ENCODE results near the gene FBN2. TPM values are rescaled to one million over a fixed set of nuclear protein-coding genes. Genes with fewer than 3 reads are reported as not detected.

Gene FBN2
- total and polyA plus RNA-seq, 2 experiments from 2014 or later, result 41.0 to 143 TPM

- Histone ChIP-seq H3K27me3 (peaks cover 14% of the 10 kb centered on the region), H4K20me1 (ENCODE audit: insufficient read depth, poor library complexity, severe bottlenecking) (peaks cover 9% of the 10 kb centered on the region), H3K9me3 (ENCODE audit: low read depth) (no peaks in the 10 kb centered on the region), H3K79me2 (peaks cover 44% of the 10 kb centered on the region), H3K9me2 (replicated peaks; ENCODE audit: insufficient read depth) (no peaks in the 10 kb centered on the region), H3K4me1 (ENCODE audit: insufficient read depth) (peaks cover 4% of the 10 kb centered on the region), H3K4me2 (peak overlapping the region; percentile 95), H3K27ac (no peak overlapping the region), H2AFZ (no peak overlapping the region), H3K36me3 (replicated peaks; ENCODE audit: insufficient read depth, low read depth) (no peaks in the 10 kb centered on the region), H3K4me3 (no peak overlapping the region)
- DNase-seq (ENCODE audit: low spot score), result peak; percentile 75
- TF ChIP-seq EZH2phosphoT487 (IDR thresholded peaks at IDR 0.05; ENCODE audit: low read depth, severe bottlenecking, unreplicated experiment), result no peak
- TF ChIP-seq EZH2 (IDR thresholded peaks at IDR 0.05; ENCODE audit: borderline replicate concordance), result no peak
- no peak for TF ChIP-seq CTCF (IDR thresholded peaks at IDR 0.05; ENCODE audit: poor library complexity)
- 46% methylated on average over 6 of the region's 6 CpGs for WGBS (ENCODE audit: low lambda C conversion rate, missing lambda C conversion rate)
Measured at GRCh38 chr5:128534726-128535125, 3.3 kb downstream of the FBN2 start.

GRCh38 chr5:128532776-128533175, 5.3 kb downstream of the FBN2 start:
- no peak for DNase-seq (ENCODE audit: low spot score)
- H3K9me3 ChIP-seq (ENCODE audit: low read depth), result no peaks in the 10 kb centered on the region
- no peaks in the 10 kb centered on the region for H3K36me3 ChIP-seq (replicated peaks; ENCODE audit: insufficient read depth, low read depth)
- TF ChIP-seq EZH2 (IDR thresholded peaks at IDR 0.05; ENCODE audit: borderline replicate concordance) (no peak), EZH2phosphoT487 (IDR thresholded peaks at IDR 0.05; ENCODE audit: low read depth, severe bottlenecking, unreplicated experiment) (no peak), CTCF (IDR thresholded peaks at IDR 0.05; ENCODE audit: poor library complexity) (no peak)
- H3K79me2 ChIP-seq, result peaks cover 44% of the 10 kb centered on the region
- H3K4me1 ChIP-seq (ENCODE audit: insufficient read depth), result peaks cover 4% of the 10 kb centered on the region
- H3K27me3 ChIP-seq, result peaks cover 11% of the 10 kb centered on the region
- H3K4me3 ChIP-seq, result no peak overlapping the region
- 96% methylated on average over 3 of the region's 3 CpGs for WGBS (ENCODE audit: low lambda C conversion rate, missing lambda C conversion rate)
- no peak overlapping the region for H3K27ac ChIP-seq
- no peak overlapping the region for H3K4me2 ChIP-seq
- peaks cover 9% of the 10 kb centered on the region for H4K20me1 ChIP-seq (ENCODE audit: insufficient read depth, poor library complexity, severe bottlenecking)
- H3K9me2 ChIP-seq (replicated peaks; ENCODE audit: insufficient read depth), result no peaks in the 10 kb centered on the region
- H2AFZ ChIP-seq, result no peak overlapping the region

- TF ChIP-seq EZH2phosphoT487 (IDR thresholded peaks at IDR 0.05; ENCODE audit: low read depth, severe bottlenecking, unreplicated experiment), result no peak
- no peak for TF ChIP-seq EZH2 (IDR thresholded peaks at IDR 0.05; ENCODE audit: borderline replicate concordance)
- TF ChIP-seq CTCF (IDR thresholded peaks at IDR 0.05; ENCODE audit: poor library complexity), result no peak
- DNase-seq (ENCODE audit: low spot score), result no peak
- no peaks in the 10 kb centered on the region for H3K9me3 ChIP-seq (ENCODE audit: low read depth)
- WGBS (ENCODE audit: low lambda C conversion rate, missing lambda C conversion rate), result 77% methylated on average over 3 of the region's 3 CpGs
- no peak overlapping the region for H2AFZ ChIP-seq
- peaks cover 4% of the 10 kb centered on the region for H3K4me1 ChIP-seq (ENCODE audit: insufficient read depth)
- H3K27ac ChIP-seq, result no peak overlapping the region
- peaks cover 4% of the 10 kb centered on the region for H3K36me3 ChIP-seq (replicated peaks; ENCODE audit: insufficient read depth, low read depth)
- H3K4me2 ChIP-seq, result no peak overlapping the region
- peaks cover 44% of the 10 kb centered on the region for H3K79me2 ChIP-seq
- H3K4me3 ChIP-seq, result no peak overlapping the region
- peaks cover 9% of the 10 kb centered on the region for H4K20me1 ChIP-seq (ENCODE audit: insufficient read depth, poor library complexity, severe bottlenecking)
- peaks cover 11% of the 10 kb centered on the region for H3K27me3 ChIP-seq
- H3K9me2 ChIP-seq (replicated peaks; ENCODE audit: insufficient read depth), result no peaks in the 10 kb centered on the region
Measured at GRCh38 chr5:128532127-128532526, 5.9 kb downstream of the FBN2 start.
